Heart left ventricle (tissue), 13 donors: ENCODE data around the gene RCCD1.

Experiments used
- CTCF ChIP-seq, 12 donors: fragments of 200-600 bp; sonication (generic) in 4 of 12; IDR thresholded peaks; one replicate each; pipeline versions ENCODE4 v1.5.0 to v1.8.0; 2018 to 2022; ENCODE audit warnings: antibody characterized with exemption in 12 of 12, mild to moderate bottlenecking in 5 of 12
- POLR2A ChIP-seq, 2 donors: fragments of 450-650 bp; IDR thresholded peaks; one replicate each; pipeline ENCODE4 v1.6.1; 2017; ENCODE audit warnings: antibody characterized with exemption in 2 of 2, mild to moderate bottlenecking in 2 of 2, moderate library complexity in 2 of 2
- donor health status: ischemic (EF 13 %, LVEDD 7.1; RV severe dilation, severe dysfunction).
- donor health status: DM: no; HTN: yes; CAD: no.
- donor health status: DM: no; HTN: no; CAD: no.
- donor health status: ischemic (EF 25% LVEDD 6.9; RV normal size, moderate dysfunction).
- donor health status: ischemic (EF 25% LVEDD 5.7; RV mildly dilated, moderate dysfunction).
- donor health status: ischemic (EF 35%, LVEDD 5.7; RV mildly dilated, moderate dysfunction).
- donor health status: nonischemic (EF 11% LVEDD 7.7; RV severe dilation, severe dysfunction).
- donor health status: DM: yes; HTN: yes; CAD: no.
- donor health status: PGD.
- donor health status: ischemic (EF 29% LVEDD 5.4; RV normal size, mild dysfunction).
- donor health status: nonischemic (EF 23%, LVEDD 6.1; RV moderate dilation, normal function).

GRCh38 chr15:90957031-90957790 is 2.5 kb downstream of the RCCD1 start:
- no peak for TF ChIP-seq POLR2A (IDR thresholded peaks at IDR 0.05)
- TF ChIP-seq CTCF (IDR thresholded peaks at IDR 0.05): no peak
